IPS DF 6.9 (cell line): Measurements from ENCODE around the gene PDCD7.

Source experiments
- DNase-seq: peaks from one replicate; pipeline ENCODE4 v3.0.0-alpha.2; 2013; ENCODE audit warnings: low read depth, low spot score
- H3K27ac ChIP-seq: one replicate; pipeline ENCODE4 v1.5.1; 2013; ENCODE audit warnings: low read length, control low read depth
- H3K27me3 ChIP-seq: 2 replicates; pipeline ENCODE4 v1.6.1; 2013; ENCODE audit warnings: mild to moderate bottlenecking, low read length; ENCODE audit not compliant: control insufficient read depth, insufficient read depth
- H3K36me3 ChIP-seq: 2 replicates; pipeline ENCODE4 v1.6.1; 2013; ENCODE audit warnings: low read length; ENCODE audit not compliant: control insufficient read depth, insufficient read depth
- H3K4me1 ChIP-seq: 2 replicates; pipeline ENCODE4 v1.6.1; 2013; ENCODE audit warnings: low read length; ENCODE audit not compliant: control insufficient read depth, insufficient read depth
- H3K4me3 ChIP-seq: 2 replicates; pipeline ENCODE4 v1.5.1; 2013; ENCODE audit warnings: mild to moderate bottlenecking, low read length
- H3K9me3 ChIP-seq: 2 replicates; pipeline ENCODE4 v1.6.1; 2013; ENCODE audit warnings: low read length, inconsistent platforms; ENCODE audit not compliant: control insufficient read depth, insufficient read depth
- WGBS: extraction: QIAGEN DNeasy Blood & Tissue Kit; methylation state at CpG from one replicate; pipeline ENCODE4 v1.1.7; 2013; ENCODE audit warnings: mixed read lengths, missing lambda C conversion rate; ENCODE audit not compliant: insufficient read length, insufficient coverage; 5-methylcytosine and 5-hydroxymethylcytosine counted together

The PDCD7 gene

DNA sequence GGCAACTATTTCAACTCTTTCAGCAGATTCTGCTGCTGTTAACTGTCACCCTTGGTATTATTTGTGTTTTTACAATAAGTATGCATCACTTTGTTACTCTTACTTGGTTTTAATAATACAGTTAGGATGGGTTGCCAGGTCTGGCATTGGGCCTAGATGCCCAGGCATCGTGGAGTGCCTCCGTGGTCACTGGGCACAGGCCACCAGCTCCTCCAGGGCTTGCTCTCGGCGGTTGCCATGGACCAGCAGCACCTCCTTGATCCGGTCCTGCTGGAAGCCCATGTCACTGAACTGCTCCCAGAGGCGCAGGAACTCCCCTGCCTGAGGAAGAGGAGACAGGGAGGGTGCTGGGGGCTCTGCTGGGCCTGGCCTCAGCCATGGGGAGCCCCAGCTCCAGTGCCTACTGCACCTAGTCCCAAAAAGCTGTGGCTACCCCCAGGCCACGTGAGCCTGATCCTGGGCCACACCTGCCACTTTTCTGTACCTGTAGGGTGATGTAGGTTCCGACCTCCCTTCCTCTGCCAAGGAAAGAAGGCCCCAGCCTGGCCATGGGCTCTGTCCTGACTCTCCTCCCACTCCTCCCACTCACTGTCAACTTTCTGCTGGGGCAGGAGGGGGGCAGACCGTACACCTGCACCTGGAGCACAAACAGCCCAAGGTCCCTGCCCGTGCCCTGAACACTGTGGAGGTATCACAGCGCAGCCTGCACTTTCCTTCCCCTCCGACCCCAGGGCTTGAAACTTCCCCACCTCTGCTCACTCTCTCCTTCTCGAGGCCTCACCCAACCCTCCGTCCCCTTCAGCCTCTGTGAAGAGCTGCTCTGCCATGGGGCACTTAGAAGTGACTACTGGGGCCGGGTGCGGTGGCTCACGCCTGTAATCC is 40.5 kb downstream of the PDCD7 start:
- no peaks in the 10 kb centered on the region for H3K9me3 ChIP-seq
- no peaks in the 10 kb centered on the region for H3K36me3 ChIP-seq
- DNase-seq: no peak
- no CpG with 5 or more reads among the region's 17 CpGs for WGBS
- no peaks in the 10 kb centered on the region for H3K27me3 ChIP-seq
- H3K4me1 ChIP-seq: no peaks in the 10 kb centered on the region
- H3K4me3 ChIP-seq: no peak overlapping the region
- no peak overlapping the region for H3K27ac ChIP-seq

DNA sequence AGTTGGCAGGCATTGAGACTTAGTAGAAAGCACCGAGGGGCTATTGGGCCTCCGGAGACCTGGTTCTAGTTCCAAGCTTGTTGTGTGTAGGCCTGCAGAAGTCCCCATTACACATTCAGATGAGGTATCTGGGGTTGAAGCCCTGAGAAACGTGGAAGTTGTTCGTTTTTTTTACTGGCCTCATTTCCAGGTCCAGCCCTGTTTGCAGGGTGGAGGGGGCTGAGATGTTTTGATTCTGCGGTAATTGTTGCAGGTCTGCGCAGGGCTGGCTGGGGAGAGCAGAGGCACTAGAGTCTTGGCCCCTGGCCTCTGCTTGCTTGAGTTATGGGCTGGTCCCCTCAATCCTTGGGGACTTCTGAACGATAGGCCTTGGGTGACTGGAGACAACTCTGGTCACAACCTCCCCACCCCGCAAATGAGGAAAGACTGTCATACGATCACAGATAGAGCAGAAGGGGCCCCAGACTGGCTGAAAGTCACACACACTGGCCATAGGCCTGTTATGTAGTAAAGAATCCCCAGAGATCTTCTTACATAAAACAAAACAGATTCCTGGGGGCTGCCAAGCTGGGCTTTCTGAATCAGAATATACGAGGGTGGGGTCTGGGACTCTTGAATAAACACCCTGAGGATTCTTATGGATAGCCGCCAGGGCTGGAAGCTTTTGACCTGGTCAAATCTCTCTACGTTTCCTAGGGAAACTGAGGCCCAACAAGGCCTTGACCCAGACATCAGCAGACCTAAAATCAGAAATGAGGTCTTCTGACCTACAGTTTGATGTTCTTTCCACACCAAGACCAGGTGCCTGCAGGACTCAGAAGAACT is 41.5 kb downstream of the PDCD7 start:
- Histone ChIP-seq H3K9me3 (no peaks in the 10 kb centered on the region), H3K4me1 (no peaks in the 10 kb centered on the region), H3K36me3 (no peaks in the 10 kb centered on the region), H3K27me3 (no peaks in the 10 kb centered on the region), H3K4me3 (no peak overlapping the region), H3K27ac (no peak overlapping the region)
- DNase-seq: no peak
- WGBS: no CpG with 5 or more reads among the region's 12 CpGs

DNA sequence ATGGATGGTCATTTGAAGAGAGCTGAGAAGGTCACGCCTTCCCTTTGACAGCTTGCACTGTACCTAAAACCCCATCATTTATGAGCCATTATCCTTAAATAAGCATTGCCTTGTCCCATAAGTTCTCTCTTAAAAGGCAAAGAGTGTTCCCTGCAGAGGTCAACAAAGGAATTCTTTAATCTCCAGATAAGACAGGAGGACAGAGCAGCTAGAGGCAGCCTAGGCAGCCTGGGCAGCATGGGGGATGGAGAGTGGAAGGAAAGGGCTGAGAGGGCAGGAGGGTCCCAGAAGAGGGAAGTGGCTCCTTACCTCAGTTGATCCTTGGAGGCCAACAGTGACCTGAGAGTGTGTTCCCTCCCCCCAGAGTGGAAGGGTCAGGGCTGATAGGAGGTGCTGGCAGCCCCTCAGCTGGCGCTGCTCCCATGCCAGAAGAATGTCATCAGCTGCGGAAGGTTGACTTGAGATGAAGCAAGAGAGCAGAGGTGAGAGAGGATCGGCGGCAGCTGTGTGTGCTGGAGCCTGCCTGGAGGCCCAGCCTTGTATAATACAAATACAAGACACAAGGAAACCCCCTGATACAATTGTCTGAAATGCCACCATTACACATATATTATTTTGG is 44.3 kb downstream of the PDCD7 start:
- WGBS: no CpG with 5 or more reads among the region's 5 CpGs

DNA sequence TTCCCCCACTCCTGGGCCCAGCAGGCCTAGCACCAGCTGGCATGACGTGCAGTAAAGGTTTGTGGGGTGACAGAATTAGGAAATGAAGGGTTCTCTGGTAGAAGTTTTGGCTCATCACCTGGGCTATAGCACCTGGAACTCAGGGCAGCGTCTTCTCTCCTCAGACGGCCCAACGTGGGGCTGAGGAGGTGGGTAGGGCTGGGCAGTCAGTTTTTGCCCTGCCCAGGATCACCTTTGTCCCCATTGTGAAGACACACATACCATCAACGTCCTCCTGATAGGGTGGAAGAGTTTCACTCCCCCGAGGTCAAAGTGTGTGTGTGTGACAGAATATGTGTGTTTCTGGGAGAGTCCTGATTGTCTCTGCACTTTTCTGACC is 45.0 kb downstream of the PDCD7 start:
- no peak for DNase-seq
- Histone ChIP-seq H3K9me3 (no peaks in the 10 kb centered on the region), H3K27me3 (no peaks in the 10 kb centered on the region), H3K27ac (no peak overlapping the region), H3K36me3 (no peaks in the 10 kb centered on the region), H3K4me1 (peaks cover 5% of the 10 kb centered on the region), H3K4me3 (no peak overlapping the region)
- WGBS: no CpG with 5 or more reads among the region's 6 CpGs

More for the DNA sequence above, 44.3 kb downstream of the PDCD7 start:
- Histone ChIP-seq H3K27ac (no peak overlapping the region), H3K4me3 (no peak overlapping the region), H3K9me3 (no peaks in the 10 kb centered on the region), H3K36me3 (no peaks in the 10 kb centered on the region), H3K27me3 (no peaks in the 10 kb centered on the region), H3K4me1 (peaks cover 4% of the 10 kb centered on the region; the same call in 1 of the 2 replicates)
- no peak for DNase-seq

DNA sequence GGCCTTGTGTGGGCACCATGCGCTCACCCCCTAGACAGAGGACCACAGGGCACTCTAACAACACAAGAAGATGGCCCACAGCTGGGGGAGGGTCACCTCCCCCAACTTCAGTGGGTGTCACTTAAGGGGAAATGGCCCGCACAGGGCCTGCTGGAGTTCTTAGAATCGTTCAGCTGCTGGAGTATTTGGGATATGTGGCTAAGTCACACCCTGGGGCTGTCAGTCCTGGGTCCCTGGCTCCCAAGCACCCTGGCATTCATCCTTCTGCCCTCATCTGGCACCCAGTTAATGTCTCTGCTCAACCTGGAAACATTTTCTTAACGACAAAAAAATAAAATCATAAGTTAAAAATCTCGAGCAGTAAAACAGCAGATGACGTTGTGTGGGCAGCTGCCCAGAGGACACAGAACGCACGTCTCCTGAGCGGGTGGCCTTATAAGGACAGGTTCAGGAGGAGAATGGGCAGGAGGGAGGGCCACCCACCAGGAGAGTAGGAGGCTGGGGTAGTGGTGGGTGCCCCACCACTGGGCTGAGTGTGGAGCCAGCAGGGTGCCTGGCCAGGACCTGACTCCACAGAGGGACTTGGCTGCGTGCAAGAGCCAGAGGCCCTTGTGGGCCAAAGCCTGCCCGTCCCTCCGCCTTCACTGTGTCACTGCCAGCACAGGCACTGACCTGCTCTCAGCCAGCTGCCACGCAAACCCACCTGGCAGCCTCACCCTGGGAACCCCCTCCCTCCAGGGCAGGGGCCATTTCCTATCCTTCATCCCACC is 45.5 kb downstream of the PDCD7 start:
- DNase-seq: no peak

DNA sequence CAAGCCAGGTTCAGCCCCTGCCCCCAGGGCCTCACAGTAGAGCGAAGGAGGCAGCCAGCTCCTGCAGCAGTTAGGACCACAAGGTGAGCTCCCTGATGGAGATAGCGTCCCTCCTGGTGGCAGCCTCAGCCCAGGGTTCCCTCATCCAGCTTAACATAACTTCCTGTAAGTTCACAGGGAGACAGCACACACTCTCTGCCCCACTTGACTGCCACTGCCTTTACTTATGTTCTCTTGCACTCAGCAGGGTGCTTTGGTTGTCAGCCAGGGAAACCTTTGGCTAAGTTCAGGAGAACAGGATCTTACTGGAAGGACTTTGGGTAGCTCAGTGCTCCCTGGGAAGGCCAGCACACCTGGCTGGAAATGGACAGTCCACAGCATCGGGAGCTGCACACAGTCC is 46.2 kb downstream of the PDCD7 start:
- Histone ChIP-seq H3K27ac (no peak overlapping the region), H3K36me3 (no peaks in the 10 kb centered on the region), H3K9me3 (no peaks in the 10 kb centered on the region), H3K27me3 (no peaks in the 10 kb centered on the region), H3K4me1 (peaks cover 11% of the 10 kb centered on the region), H3K4me3 (no peak overlapping the region)
- no CpG with 5 or more reads among the region's 3 CpGs for WGBS
- no peak for DNase-seq

More for the DNA sequence above, 45.5 kb downstream of the PDCD7 start:
- WGBS: no CpG with 5 or more reads among the region's 13 CpGs
- Histone ChIP-seq H3K4me1 (peaks cover 9% of the 10 kb centered on the region), H3K27me3 (no peaks in the 10 kb centered on the region), H3K4me3 (no peak overlapping the region), H3K36me3 (no peaks in the 10 kb centered on the region), H3K27ac (no peak overlapping the region), H3K9me3 (no peaks in the 10 kb centered on the region)

DNA sequence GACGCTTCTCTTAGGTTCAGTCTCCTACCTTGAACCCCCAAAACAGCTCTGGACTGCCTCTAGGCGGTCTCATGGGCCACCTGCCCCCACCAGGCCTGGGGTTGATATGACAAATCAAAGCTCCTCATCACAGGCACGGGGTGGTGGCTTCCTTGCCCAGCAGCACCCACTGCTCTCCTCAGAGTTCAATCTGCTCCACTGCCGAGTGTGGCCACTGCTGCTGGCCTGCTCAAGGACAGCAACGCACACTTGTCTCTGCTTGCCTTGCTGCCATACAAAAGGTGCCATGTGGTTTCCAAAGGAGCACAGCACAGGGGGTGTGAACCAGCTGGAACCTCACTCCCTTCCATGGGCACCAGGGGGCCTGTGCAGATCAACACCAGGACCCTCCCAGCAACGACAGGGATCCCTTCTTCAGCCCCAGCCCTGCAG is 46.9 kb downstream of the PDCD7 start:
- no peak for DNase-seq
- no peaks in the 10 kb centered on the region for H3K36me3 ChIP-seq
- no peaks in the 10 kb centered on the region for H3K9me3 ChIP-seq
- no peak overlapping the region for H3K27ac ChIP-seq
- H3K4me1 ChIP-seq: peaks cover 11% of the 10 kb centered on the region
- no CpG with 5 or more reads among the region's 6 CpGs for WGBS
- H3K27me3 ChIP-seq: no peaks in the 10 kb centered on the region
- no peak overlapping the region for H3K4me3 ChIP-seq

DNA sequence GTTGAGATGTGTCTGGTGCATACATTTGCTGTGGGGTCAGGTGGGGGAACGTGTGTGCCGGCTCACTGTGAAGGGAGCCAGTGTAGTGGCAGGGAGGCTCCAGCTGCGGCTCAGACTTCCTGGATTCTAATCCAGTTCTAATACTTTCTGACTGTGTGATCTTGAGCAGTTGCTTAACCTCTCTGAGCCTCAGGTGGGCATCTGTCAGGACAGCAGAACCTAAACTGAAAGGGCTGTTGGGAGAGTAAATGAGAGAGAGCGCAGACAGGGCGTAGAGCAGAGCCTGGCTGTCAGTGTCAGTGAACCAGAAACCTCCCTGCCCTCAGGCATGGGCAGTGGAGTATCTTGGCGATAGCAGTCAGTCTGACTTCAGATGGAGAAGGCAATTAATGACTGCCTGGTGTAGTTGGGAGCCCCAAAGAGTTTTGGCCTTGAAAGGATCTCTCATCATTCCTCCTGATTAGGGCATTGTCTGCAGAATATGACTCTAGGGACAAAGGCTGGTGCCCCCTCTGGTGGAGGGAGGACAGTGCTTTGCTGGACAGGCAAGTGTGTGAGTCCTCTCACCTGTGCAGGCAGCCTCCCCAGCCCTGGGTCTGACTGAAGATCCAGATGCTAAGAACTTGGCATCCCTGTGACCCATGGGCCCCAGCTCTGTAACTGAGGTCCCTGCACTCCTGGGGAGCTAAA is 47.5 kb downstream of the PDCD7 start:
- Histone ChIP-seq H3K27ac (no peak overlapping the region), H3K4me3 (no peak overlapping the region), H3K36me3 (no peaks in the 10 kb centered on the region), H3K27me3 (no peaks in the 10 kb centered on the region), H3K4me1 (peaks cover 11% of the 10 kb centered on the region), H3K9me3 (no peaks in the 10 kb centered on the region)
- no CpG with 5 or more reads among the region's 6 CpGs for WGBS
- DNase-seq: no peak

DNA sequence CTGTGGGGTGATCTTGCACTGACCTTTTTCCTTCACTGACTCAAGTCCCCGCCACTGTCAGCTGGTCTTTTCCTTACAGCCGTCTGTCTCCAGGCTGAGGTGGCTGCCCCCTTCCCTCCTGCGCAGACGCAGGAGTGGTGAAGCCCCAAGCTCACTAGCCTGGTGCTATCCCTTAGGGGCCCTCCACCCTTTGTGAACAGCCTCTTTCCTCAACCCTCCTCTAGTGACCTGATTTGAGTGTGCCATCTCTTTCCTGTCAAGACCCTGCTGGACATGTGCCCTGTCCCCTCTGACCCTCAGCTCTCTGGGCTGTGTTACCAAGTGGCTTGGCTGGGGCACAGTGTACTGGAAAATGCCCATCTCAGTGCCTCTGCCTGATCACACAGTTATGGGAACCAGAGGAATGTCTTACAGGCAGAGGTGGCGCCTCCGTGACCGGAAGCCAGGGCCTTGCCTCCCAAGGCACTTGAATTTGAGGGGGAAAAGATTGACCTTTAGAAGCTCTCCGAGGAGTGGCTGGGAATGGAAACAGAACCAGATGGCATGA is 48.3 kb downstream of the PDCD7 start:
- Histone ChIP-seq H3K9me3 (no peaks in the 10 kb centered on the region), H3K4me3 (no peak overlapping the region), H3K27ac (no peak overlapping the region), H3K27me3 (no peaks in the 10 kb centered on the region), H3K36me3 (no peaks in the 10 kb centered on the region), H3K4me1 (peaks cover 11% of the 10 kb centered on the region)
- no CpG with 5 or more reads among the region's 8 CpGs for WGBS
- DNase-seq: no peak
